Measurements from ENCODE around the gene AJAP1.

AJAP1 gene

DNA sequence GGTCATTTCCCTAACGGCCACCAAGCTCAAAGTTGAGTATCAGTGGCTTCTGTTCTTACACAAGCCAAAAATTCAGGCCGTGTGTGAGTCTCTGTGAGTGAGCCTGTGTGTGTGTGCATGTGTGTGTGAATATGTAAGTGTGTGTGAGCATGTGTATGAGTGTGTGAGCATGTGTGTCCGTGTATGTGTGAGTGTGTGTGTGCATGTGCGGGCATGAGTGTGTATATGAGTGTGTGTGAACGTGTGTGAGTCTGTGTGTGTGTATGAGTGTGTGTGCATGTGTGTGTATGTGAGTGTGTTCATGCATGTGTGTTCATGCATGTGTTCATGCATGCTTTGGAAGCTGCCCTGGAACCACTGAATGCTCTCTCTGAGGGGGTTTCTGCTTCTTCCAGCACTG, 105.7 kb downstream of the AJAP1 start:
- TF ChIP-seq, protein P1, sequence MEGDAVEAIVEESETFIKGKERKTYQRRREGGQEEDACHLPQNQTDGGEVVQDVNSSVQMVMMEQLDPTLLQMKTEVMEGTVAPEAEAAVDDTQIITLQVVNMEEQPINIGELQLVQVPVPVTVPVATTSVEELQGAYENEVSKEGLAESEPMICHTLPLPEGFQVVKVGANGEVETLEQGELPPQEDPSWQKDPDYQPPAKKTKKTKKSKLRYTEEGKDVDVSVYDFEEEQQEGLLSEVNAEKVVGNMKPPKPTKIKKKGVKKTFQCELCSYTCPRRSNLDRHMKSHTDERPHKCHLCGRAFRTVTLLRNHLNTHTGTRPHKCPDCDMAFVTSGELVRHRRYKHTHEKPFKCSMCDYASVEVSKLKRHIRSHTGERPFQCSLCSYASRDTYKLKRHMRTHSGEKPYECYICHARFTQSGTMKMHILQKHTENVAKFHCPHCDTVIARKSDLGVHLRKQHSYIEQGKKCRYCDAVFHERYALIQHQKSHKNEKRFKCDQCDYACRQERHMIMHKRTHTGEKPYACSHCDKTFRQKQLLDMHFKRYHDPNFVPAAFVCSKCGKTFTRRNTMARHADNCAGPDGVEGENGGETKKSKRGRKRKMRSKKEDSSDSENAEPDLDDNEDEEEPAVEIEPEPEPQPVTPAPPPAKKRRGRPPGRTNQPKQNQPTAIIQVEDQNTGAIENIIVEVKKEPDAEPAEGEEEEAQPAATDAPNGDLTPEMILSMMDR (IDR thresholded peaks at IDR 0.05; ENCODE audit: extremely low read depth, insufficient read depth, missing control alignments): no peak
- no peak for DNase-seq (ENCODE audit: low spot score)
- in situ Hi-C loops (cut with MboI; ENCODE audit: low pct_unique_long_range_greater_than_20kb, low sequenced_read_pairs, unreplicated experiment): no loop called here

GRCh38 chr1:4761324-4761723, 106.9 kb downstream of the AJAP1 start:
- TF ChIP-seq, protein P1 (IDR thresholded peaks at IDR 0.05; ENCODE audit: extremely low read depth, insufficient read depth, missing control alignments): no peak
- no peak for DNase-seq (ENCODE audit: low spot score)
- in situ Hi-C loops (cut with MboI; ENCODE audit: low pct_unique_long_range_greater_than_20kb, low sequenced_read_pairs, unreplicated experiment): no loop called here

DNA sequence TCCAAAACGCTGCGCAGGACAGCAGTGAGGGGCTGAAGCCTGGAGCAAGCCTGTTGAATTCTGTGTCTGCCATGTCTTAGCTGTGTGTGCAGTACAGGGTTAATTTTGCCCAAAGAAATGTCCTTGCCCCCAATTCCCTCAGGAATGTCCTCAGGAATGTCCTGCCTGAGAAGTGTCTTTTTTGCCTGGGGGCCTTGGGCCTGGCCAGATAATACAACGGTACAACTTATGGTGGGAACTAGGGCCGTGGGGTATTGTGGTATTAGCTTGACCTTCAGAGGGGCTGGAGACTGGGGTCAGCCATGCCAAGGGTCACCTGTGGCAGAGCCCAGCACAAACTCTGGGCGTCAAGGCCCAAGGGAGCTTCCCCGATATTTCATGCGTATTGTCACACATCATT, 107.7 kb downstream of the AJAP1 start:
- no peak for DNase-seq (ENCODE audit: low spot score)
- TF ChIP-seq, protein P1 (IDR thresholded peaks at IDR 0.05; ENCODE audit: extremely low read depth, insufficient read depth, missing control alignments): no peak
- in situ Hi-C loops (cut with MboI; ENCODE audit: low pct_unique_long_range_greater_than_20kb, low sequenced_read_pairs, unreplicated experiment): no loop called here

GRCh38 chr1:4767308-4767707, 112.9 kb downstream of the AJAP1 start:
- no peak for DNase-seq (ENCODE audit: low spot score)
- TF ChIP-seq, protein P1 (IDR thresholded peaks at IDR 0.05; ENCODE audit: extremely low read depth, insufficient read depth, missing control alignments): no peak
- in situ Hi-C loops (cut with MboI; ENCODE audit: low pct_unique_long_range_greater_than_20kb, low sequenced_read_pairs, unreplicated experiment): no loop called here

- TF ChIP-seq, protein P1 (IDR thresholded peaks at IDR 0.05; ENCODE audit: extremely low read depth, insufficient read depth, missing control alignments): no peak
- in situ Hi-C loops (cut with MboI; ENCODE audit: low pct_unique_long_range_greater_than_20kb, low sequenced_read_pairs, unreplicated experiment): no loop called here
- no peak for DNase-seq (ENCODE audit: low spot score)
Measured at GRCh38 chr1:4768553-4768952, 114.1 kb downstream of the AJAP1 start.

- DNase-seq (ENCODE audit: low spot score): no peak
- TF ChIP-seq, protein P1 (IDR thresholded peaks at IDR 0.05; ENCODE audit: extremely low read depth, insufficient read depth, missing control alignments): no peak
- in situ Hi-C loops (cut with MboI; ENCODE audit: low pct_unique_long_range_greater_than_20kb, low sequenced_read_pairs, unreplicated experiment): no loop called here
Measured at GRCh38 chr1:4769516-4770280, 115.3 kb downstream of the AJAP1 start.
